IPS DF 4.7 (cell line): ENCODE measurements around the gene PRKCH.
"Not testable (repeated sequence)": the region's sequence is repeated elsewhere in the genome, so short reads cannot be mapped to it uniquely, and the experiment has no call there.

ENCODE experiments used
- DNase-seq: peaks from one replicate; pipeline ENCODE4 v3.0.0-alpha.2; 2013; ENCODE audit warnings: low spot score; ENCODE audit errors: extremely low read depth

The PRKCH gene

DNA sequence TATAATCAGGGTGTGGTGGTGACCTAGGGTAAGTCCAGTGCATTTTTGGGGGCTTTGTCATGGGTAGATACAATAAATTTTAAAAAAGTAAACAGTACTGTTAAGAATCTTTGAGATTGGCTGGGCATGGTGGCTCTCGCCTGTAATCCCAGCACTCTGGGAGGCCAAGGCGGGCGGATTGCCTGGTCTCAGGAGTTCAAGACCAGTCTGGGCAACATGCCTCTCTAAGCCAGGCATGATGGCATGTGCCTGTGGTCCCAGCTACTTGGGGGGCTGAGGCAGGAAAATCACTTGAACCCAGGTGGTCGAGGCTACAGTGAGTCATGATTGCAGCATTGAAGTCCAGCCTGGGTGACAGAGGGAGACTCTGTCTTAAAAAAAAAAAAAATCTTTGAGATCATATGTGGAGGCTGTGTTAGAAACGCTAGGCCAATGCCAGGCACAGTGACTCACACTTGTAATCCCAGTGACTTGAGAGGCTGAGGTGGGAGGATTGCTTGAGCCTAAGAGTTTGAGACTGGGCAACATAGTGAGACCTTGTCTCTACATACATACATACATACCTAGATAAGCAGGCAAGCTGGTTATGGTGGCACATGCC lies 67.7 kb downstream of the PRKCH start:
- DNase-seq: no peak

DNA sequence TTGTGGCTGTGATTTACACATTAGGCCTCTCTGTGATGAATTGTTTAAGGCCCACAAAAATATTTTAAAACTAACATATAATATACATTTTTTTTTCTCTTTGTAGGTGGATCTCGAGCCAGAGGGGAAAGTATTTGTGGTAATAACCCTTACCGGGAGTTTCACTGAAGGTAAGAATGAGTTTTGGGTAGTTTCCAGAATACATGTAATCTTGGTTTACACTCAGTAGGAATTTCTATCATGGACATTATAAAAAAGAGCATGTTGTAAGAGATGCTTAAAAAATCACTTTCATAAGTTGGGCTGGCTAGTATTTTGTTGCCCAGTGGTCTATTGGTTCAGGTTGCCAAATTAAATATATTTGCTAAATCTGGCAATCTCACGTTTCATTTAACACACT lies 69.7 kb downstream of the PRKCH start:
- DNase-seq: no peak

DNA sequence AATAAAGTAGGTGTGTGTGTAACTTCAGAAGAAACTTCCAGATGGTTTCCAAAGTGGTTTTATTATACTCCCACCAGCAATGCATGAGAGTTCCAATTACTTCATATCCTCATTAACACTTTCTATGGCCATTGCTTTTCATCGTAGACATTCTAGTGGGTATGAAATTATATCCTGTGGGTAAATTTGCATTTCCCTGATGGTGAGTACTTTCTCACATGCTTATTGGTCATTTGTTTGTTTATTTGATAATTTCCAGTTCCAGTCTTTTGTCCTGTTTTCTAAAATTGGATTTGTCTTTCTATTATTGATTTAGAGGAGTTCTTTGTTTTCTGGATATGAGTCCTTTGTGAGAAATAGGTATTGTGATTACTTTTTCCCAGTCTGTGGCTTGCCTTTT lies 70.9 kb downstream of the PRKCH start:
- no peak for DNase-seq

DNA sequence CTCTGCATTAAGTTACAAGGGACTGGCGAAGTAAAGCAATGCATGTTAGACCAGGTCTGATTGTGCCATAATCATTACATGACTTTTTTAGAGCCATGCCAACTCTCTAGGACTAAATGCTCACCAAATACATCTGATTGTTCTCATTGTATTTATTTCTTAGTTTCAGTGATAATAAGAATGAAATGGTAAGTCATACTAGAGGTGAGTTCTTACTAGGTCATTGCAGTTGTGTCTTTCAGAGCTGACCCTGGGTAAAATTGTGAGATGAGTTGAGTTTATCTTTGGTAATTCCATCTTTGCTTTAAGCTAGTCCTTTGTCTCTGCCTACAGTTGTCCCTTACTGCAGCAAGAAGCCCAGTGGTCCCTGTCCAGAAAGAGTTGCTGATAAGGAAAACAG lies 73.2 kb downstream of the PRKCH start:
- DNase-seq: no peak

DNA sequence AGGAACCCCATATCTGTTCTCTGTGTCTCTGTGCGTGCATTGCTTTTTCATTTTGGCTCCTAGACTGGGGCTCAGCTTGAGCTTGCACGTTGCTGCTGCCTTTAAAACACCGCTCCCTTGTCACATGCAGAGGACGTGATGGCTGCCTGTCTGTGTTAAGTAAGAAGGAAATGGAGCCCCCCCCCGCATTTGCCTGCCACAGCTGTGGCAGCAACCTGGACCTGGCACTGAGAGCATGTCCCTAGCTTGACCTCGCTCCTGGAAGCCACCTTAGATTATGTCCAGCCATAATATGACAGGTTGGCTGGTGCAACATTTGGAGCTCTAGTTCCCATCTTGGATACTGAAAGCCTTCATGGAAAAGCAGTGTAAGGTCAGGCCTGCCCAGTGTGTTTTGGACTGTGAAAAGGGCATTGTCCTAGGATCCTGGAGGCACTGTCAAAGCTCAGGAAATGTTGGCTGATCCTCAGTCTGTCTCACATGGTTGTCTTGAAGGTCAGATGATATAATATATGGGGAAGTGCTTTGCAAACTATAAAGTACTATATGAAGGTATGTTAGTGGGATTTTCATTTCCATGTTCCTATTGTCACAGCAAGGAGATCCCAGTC lies 73.8 kb downstream of the PRKCH start:
- DNase-seq: no peak

DNA sequence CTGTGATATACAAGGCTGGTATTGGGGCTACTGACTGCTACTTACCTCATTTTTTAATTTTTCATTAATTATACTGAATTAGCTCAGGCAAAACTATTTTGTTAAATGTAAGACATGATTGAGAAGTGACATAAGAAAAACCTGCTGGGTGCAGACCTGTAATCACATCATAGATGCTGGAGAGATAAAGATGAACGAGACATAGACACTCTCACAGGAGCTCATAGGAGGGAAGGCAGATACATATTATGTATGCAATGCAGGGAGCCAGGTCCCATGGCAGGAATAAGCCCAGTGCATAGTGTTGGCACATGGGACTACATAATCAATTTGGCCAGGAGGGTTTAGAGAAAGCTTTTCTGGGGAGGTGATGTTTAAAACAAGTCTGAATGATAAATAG lies 74.9 kb downstream of the PRKCH start:
- no peak for DNase-seq

DNA sequence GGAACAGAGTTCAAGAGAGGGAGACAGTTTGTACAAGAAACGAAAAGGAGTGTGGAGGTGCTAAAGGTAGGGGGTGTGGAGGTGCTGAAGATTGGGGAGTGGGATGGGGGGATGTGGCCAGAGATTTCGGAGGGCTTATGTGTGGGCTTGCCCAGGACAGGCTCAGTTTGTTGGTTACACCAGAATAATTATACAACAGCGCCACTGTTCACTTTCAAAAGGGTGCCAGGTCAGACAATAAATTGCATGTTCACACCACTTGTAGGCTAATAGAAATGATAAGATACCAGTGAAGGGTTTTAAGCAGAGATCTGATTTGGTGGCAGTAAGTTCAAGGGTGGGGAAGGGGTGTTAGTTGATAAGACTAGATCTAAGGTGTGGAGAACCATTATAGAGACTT lies 75.3 kb downstream of the PRKCH start:
- no peak for DNase-seq

DNA sequence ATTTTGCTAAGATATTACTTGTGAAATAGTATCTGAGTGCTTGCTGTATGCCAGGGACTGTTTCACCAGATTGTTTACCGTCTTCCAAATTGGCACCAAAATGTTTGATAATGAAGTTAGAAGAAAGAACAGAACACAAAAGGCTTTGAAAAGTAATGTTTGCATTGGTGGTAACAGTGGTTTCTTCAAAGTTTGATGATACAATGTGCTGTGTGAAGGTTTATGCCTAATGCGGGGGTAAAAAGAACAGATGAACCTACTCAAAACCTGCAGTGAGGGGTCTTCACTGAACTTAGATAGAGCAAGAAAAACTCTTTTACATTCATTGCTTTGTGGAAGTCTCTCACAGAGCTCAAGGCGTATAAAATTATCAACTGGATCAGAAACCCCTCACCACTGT lies 76.2 kb downstream of the PRKCH start:
- DNase-seq: no peak

DNA sequence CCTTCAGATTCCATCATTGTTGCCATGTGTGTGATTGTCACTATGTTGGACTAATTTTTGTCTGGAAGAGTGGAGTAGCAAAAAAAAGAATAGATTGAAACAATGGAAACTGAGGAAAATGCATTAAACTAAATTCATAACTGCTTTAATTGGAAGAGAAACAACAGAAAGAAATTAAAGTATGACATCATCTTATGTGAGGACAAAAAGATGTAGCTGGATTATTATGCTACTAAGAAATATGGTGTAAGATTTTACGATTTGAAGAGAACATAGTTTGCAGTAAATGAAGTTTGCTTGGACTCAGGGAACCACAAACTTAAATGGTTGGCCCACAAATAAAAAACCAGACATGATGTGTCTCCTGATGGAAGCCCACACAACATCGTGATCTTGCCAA lies 76.8 kb downstream of the PRKCH start:
- no peak for DNase-seq

DNA sequence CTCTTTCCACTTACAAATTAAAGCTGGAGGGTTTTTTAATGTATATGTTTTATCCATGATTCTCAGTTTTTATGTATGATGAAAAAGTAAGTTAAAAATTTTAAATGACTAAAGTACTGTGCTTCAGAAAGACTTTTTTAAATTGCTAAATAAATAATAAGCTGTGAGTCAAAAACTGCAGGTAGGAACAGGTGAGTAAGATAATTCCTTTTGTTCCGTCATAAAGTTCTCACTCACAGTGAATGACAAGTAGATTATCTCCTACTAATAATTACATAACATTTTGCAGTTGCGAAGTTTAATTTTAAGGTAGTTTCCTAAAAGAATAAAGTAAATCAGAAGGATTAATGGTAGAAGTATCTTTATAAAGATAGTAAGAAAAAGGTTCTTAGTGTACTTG lies 78.0 kb downstream of the PRKCH start:
- DNase-seq: no peak

DNA sequence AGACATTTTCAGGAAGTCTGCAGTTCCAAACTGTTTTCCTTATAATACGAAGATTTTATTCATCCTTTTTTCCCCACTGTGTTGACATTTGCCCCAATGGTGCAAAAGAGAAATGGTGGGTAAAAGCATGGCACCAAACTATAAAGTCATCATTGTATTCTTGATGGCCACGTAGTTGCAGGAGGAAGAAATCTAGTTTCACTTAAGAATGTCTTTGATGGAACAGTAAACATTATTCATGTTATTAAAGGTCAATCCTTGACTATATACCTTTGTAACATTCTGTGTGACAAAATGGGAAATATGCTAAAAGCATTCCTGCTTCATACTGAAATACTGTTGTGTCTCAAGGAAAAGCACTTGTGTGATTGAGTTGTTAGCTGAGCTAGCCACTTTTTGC lies 80.1 kb downstream of the PRKCH start:
- no peak for DNase-seq

DNA sequence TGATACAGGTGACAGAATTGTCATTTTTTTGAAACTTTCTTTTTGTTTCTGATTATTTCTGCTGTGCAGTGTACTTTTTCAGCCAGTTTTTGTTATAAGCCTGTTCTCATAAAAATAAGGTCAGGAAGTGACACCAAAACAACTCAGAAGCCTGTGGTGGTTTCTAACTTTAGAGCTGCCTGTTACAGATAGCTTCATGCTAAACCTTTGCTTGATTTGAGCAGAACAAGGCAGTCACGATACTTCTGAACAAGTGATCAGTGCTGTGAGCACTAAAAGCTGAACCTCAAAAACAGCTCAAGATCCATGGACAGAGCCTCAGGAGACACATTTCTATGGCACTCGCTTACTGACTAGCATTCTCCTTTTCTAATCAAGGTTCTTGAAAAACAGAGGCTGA lies 82.0 kb downstream of the PRKCH start:
- no peak for DNase-seq

DNA sequence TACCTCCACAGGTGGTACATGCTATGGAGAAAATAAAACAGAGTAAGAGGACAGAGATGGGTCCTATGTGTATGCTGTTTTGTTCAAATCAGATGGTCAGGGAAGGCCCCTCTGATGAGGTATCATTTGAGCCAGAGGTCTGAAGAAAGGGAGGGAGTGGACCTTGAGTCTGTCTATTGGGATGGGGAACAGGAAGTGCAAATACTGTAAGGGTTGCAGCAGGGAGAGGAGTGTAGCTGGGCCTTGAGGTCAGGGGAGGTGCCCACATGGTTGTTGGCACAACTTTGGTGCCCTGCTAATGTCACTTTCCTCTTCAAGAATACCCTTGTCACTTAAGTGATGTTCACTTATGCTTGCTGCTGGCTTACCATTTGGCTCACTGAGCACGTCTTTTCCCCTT lies 83.3 kb downstream of the PRKCH start:
- DNase-seq: no peak

DNA sequence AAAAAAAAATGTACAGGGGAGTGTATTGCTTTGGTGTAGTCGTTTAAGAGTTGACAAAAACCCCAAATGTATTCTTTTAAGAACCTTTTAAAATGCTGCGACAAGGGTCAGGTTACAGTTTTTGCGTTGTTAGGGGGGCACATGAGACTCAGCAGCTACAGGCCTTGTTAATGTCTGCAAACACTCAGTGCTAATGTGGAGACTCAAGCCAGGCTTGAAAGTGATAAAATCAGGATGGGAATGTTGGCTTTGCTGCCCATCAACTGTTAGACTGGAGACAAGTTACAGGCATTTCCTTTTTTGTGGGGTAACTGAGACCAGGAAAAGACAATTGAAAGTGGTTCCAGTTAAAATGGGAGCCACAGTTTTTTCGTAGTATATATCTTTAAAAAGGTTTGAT lies 84.8 kb downstream of the PRKCH start:
- DNase-seq: no peak

DNA sequence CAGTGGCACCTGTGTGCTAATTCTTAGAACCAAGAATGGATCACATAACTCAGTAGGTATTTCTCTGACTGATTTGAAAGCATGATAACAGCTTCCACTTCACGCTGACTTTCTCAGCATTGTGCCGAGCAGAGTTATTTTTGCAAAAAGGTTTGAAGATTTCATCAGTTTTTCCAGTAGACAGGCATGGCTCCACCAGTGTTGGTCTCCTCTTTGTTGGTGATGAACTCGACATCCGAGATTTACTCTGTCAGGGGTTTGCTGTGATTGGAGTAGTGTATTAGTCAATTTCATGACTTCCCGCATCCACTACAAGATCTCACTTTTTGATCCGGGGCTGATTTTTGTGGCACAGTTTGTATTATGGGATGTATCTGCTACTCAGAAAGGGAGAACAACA lies 85.3 kb downstream of the PRKCH start:
- DNase-seq: no peak

DNA sequence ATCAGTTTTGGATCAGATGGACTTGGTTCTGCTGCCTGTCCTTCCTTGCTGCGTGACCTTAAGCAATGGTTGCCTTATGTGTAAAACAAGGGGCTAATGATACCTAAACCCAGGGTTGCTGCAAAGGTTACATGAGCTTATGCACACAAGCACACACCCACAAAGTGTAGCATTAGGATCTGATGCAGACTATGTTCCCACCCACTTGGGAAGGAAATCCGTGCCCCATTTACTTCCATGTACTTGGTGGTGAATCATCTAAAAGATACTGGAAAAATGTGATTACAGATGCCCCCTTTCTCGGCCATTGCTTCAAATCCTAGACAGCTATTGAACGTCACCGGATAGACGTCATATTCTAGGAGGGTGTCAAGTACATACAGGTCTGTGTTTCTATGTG lies 87.1 kb downstream of the PRKCH start:
- no peak for DNase-seq

DNA sequence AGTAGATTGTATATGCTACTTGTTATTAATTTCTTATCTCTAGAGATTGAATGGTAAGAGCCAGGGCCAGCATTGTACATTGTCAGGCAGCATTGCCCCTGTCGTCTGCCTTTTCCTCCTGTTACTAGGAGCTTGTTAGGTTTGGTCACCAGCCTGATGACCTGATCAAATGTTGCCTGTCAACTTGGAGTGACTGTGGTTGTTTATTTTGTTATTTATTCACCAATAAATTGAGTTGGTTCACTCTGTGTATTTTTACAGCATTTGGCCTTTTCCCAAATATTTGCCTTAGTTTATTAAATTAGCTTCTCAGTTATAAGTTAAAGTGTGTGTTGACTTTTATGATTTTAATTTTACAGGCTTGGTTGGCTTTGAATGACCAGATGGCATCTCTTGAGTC lies 88.4 kb downstream of the PRKCH start:
- DNase-seq: no peak

DNA sequence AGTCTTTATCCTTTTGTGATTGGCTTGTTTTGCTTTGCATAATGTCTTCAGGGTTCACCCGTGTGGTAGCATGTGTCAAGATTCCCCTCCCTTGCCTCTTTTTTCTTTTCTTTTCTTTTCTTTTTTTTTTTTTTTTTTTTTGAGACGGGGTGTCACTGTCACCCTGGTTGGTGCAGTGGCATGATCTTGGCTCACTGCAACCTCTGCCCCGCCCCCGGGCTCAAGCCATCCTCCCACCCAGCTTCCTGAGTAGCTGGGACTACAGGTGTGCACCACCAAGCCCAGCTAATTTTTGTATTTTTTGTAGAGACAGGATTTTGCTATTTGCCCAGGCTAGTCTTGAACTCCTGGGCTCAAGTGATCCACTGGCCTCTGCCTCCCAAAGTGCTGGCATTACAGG lies 94.6 kb downstream of the PRKCH start:
- not testable (repeated sequence) for DNase-seq

DNA sequence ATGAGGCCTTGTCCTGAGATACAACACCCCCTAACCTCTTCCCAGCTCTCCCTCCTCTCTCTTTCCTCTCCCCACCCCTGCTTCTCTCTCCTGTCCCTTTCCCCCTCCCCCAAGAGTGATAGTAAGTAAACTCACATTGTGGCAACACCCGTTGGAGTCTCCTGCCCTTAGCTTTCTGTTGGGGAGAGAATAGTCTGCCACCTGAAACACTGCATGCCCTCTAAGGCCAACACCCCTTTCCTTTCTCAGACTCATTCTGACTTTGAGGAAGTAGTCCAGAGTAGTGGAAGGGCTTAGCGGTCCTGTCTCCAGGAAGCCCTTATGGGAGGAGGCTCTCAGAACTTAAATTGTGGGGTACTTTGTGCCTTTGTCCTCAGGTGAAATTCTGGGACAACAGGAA lies 95.2 kb downstream of the PRKCH start:
- DNase-seq: no peak

DNA sequence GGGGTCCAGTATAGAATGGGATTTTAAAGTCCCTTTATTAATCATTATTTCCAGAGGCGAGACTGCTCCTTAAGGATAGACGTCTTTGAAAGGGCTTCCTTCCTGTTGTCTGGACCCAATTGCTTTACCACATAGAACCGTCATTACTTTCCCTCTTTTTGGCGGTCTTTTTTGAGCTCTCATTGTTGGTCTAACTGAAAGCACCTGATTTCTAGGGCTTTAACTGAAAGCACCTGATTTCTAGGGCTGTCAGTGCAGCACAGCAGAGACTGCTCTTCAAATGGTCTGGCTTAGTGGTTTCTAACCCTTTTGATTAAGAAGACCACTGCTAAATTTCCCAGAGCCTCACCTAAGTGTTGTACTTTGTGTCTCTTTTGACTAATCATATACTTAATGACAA lies 95.8 kb downstream of the PRKCH start:
- no peak for DNase-seq

DNA sequence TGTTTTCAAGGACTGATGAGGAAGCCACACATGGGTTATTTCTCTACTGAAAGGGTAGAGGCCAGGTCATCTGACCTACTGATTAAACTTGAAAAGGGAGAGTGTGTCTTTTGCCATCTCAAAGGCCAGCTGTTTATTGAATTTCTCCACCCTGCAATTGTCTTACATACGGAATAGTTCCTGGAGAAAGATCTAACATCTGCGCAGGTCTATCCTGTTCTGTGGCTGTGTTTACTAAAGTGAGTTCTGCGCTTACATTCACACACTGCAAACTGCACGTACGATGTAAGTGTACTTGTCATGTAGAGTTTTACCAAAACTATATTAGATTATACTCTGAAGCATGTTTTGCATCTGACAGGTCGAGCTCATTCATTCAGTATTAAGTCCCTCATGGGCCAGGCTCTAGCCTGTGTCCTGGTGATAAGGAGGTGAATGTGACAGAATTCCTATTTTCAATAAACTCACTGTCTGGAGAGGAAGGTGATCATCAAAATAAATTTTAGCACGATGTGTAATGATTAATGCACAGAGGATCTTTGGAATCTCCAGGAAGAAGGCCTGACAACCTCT lies 96.6 kb downstream of the PRKCH start:
- DNase-seq: no peak

DNA sequence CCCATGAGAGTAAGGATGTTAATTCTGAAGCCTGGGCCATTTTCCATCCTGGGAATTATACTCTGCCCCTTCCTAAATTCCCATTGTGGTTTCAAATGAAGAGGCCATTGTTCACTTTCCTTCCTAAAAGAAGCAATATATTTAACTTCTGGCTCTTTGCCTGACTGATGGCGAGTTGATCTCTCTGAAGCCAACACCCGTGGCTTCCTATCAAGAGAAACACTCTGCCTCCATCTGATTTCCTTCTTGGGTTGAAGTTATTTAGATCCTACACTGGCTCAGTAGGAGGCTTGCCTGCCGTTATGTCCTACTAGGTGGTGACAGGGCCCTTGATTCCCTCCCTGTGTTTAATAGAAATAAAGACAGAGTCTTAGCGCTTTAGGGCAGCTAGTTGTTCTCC lies 97.4 kb downstream of the PRKCH start:
- DNase-seq: no peak

DNA sequence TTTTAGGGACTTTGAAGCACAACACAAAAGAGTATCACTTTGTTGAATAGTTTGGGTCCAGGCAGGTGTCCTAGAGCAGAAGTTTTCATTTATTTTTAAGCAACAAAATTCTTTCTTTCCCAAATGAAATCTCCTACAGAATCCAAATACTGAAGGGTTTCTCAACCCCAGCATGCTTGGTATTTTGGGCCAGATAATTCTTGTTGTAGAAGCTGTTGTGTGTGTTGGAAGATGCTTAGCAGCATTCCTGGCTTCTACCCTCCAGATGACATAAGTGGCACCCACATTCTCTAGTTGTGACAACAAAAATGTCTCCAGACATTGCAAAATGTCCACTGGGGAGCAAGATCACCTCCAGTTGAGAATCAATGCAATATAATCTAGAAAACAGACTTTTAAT lies 97.8 kb downstream of the PRKCH start:
- no peak for DNase-seq

DNA sequence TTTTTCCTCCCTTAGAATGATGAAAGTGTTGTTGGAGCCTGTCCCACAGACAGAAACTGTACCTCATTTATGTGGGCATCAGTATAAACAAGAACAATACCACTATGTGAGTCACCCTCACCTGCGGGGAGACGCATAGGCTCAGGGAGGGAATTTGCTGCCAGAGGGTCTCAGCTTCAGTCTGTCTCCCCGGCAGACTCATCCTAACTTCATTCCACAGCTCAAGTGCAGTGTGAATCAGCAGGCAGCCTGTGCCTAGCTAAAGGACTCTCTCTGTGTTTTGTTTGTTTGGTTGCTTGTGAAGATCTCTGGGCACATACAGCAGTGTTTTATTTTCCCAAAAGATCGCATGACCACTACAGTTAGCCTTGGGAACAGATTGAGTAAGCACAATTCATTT lies 98.9 kb downstream of the PRKCH start:
- DNase-seq: no peak
